Measurements from ENCODE around the gene GPR62. TPM values are rescaled to one million over a fixed set of nuclear protein-coding genes. Genes with fewer than 3 reads are reported as not detected.

Gene GPR62
- total RNA-seq, 2 experiments from 2014 or later: not detected

- H3K9me2 ChIP-seq (ENCODE audit: insufficient read depth, low read length): no peaks in the 10 kb centered on the region
- H3K9me3 ChIP-seq (ENCODE audit: low read length): no peaks in the 10 kb centered on the region
- CTCF ChIA-PET (ENCODE audit: unreplicated experiment): no interaction called here
- H3K27ac ChIP-seq (ENCODE audit: low read depth, low read length, poor library complexity, severe bottlenecking): peak within 1 kb of the TSS; percentile 60
- H3K36me3 ChIP-seq (ENCODE audit: insufficient read depth, low read length): peaks cover 44% of the 10 kb centered on the region
- H4K20me1 ChIP-seq (ENCODE audit: insufficient read depth, low read length): peaks cover 12% of the 10 kb centered on the region; the same call in 1 of the 2 replicates
- peaks cover 29% of the 10 kb centered on the region for H3K4me1 ChIP-seq (ENCODE audit: insufficient read depth, low read length, poor library complexity, severe bottlenecking)
- intact Hi-C loops (cut with micrococcal nuclease; ENCODE audit: unreplicated experiment): loop anchor here (1.0 to 2.0 kb wide), 2 partner anchors 21 to 53 kb away; partner anchors contain the start of genes ABHD14A, ABHD14B and PARP3
- POLR2A ChIA-PET: interaction anchor here (0.7 to 2.4 kb wide), 5 partner anchors 22 to 61 kb away, joined by 3 to 11 read pairs (median 3); partner anchors contain the start of genes ABHD14B, PARP3 and RRP9
- no TSS peak for BruUV-seq (replicated peaks)
- H2AFZ ChIP-seq (ENCODE audit: low read length): peak within 1 kb of the TSS; percentile 47; the same call in 1 of the 2 replicates
- H3K4me2 ChIP-seq (ENCODE audit: low read length): peak within 1 kb of the TSS; percentile 96
- no peak for TF ChIP-seq EZH2phosphoT487 (IDR thresholded peaks at IDR 0.05; ENCODE audit: borderline replicate concordance, low read depth, low read length)
- TF ChIP-seq, protein P1, sequence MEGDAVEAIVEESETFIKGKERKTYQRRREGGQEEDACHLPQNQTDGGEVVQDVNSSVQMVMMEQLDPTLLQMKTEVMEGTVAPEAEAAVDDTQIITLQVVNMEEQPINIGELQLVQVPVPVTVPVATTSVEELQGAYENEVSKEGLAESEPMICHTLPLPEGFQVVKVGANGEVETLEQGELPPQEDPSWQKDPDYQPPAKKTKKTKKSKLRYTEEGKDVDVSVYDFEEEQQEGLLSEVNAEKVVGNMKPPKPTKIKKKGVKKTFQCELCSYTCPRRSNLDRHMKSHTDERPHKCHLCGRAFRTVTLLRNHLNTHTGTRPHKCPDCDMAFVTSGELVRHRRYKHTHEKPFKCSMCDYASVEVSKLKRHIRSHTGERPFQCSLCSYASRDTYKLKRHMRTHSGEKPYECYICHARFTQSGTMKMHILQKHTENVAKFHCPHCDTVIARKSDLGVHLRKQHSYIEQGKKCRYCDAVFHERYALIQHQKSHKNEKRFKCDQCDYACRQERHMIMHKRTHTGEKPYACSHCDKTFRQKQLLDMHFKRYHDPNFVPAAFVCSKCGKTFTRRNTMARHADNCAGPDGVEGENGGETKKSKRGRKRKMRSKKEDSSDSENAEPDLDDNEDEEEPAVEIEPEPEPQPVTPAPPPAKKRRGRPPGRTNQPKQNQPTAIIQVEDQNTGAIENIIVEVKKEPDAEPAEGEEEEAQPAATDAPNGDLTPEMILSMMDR (conservative IDR thresholded peaks at IDR 0.05; ENCODE audit: low read length): no peak
- H3K79me2 ChIP-seq (ENCODE audit: insufficient read depth, low read depth, low read length): peaks cover 27% of the 10 kb centered on the region
- DNase-seq (ENCODE audit: low spot score): peak; percentile 96
- peak within 1 kb of the TSS; percentile 96 for H3K4me3 ChIP-seq (ENCODE audit: low read depth, low read length, poor library complexity, severe bottlenecking)
Observed at GRCh38 chr3:51995346-51996163, 40.4 kb downstream of the GPR62 start, which contains the start of gene RPL29. TSS of gene RPL29 (minus strand) at chr3:51995895. CDS start at chr3:51995461, 434 bp downstream.

DNA sequence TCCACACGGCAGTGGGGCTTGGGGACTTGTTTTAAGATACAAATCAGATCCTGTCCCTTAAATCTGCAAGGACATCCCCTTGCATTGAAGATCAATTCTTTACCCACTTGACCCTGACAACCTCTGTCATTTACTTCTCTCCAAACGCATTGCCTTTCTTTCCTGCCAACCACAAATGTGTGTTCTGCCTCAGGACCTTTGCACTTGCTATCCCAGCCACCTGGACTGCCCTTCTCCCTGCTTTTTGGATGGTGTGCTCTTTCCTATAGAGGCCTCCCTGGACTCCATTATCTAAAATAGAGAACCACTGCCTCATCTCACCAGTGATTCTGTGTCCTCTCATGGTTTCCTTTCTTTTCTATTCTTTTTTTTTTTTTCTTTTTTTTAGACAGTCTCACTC, 42.0 kb downstream of the GPR62 start:
- H4K20me1 ChIP-seq (ENCODE audit: insufficient read depth, low read length): peaks cover 9% of the 10 kb centered on the region; the same call in 1 of the 2 replicates
- peaks cover 28% of the 10 kb centered on the region for H3K4me1 ChIP-seq (ENCODE audit: insufficient read depth, low read length, poor library complexity, severe bottlenecking)
- ChIA-PET CTCF (ENCODE audit: unreplicated experiment) (no interaction called here), POLR2A (interaction anchor here (0.6 kb wide), 1 partner anchor 409 kb away, joined by 4 read pairs; no protein-coding TSS in a partner anchor)
- H3K9me3 ChIP-seq (ENCODE audit: low read length): no peaks in the 10 kb centered on the region
- H3K4me2 ChIP-seq (ENCODE audit: low read length): no peak overlapping the region
- H3K36me3 ChIP-seq (ENCODE audit: insufficient read depth, low read length): peaks cover 34% of the 10 kb centered on the region
- H3K4me3 ChIP-seq (ENCODE audit: low read depth, low read length, poor library complexity, severe bottlenecking): no peak overlapping the region
- H3K9me2 ChIP-seq (ENCODE audit: insufficient read depth, low read length): no peaks in the 10 kb centered on the region
- peaks cover 27% of the 10 kb centered on the region for H3K79me2 ChIP-seq (ENCODE audit: insufficient read depth, low read depth, low read length)
- DNase-seq (ENCODE audit: low spot score): no peak
- no TSS peak for BruUV-seq (replicated peaks)
- intact Hi-C loops (cut with micrococcal nuclease; ENCODE audit: unreplicated experiment): no loop called here
- no peak overlapping the region for H2AFZ ChIP-seq (ENCODE audit: low read length)
- H3K27ac ChIP-seq (ENCODE audit: low read depth, low read length, poor library complexity, severe bottlenecking): no peak overlapping the region
- TF ChIP-seq, protein P1 (conservative IDR thresholded peaks at IDR 0.05; ENCODE audit: low read length): no peak
- TF ChIP-seq EZH2phosphoT487 (IDR thresholded peaks at IDR 0.05; ENCODE audit: borderline replicate concordance, low read depth, low read length): no peak

Data from OCI-LY7 (cell line).